ENCODE results near the gene LRCOL1.

DNA sequence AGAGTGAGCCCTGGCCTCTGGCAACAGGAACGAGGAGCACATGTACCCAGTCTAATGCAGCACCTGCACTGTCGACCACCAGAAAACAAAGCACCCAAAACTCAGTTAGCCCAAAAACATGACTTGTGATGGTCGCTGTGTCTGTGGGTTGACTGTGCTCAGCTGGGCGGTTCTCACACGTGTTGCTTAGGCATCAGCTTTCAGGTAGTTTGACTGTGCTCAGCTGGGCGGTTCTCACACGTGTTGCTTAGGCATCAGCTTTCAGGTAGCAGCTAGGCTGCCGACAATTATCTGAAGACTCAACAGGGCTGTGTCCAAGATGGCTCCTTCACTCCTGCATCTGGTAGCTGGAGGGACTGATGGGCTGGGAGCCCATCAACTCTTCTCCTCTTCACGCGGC lies 1.2 kb upstream of the LRCOL1 start:
- TF ChIP-seq, protein P1, sequence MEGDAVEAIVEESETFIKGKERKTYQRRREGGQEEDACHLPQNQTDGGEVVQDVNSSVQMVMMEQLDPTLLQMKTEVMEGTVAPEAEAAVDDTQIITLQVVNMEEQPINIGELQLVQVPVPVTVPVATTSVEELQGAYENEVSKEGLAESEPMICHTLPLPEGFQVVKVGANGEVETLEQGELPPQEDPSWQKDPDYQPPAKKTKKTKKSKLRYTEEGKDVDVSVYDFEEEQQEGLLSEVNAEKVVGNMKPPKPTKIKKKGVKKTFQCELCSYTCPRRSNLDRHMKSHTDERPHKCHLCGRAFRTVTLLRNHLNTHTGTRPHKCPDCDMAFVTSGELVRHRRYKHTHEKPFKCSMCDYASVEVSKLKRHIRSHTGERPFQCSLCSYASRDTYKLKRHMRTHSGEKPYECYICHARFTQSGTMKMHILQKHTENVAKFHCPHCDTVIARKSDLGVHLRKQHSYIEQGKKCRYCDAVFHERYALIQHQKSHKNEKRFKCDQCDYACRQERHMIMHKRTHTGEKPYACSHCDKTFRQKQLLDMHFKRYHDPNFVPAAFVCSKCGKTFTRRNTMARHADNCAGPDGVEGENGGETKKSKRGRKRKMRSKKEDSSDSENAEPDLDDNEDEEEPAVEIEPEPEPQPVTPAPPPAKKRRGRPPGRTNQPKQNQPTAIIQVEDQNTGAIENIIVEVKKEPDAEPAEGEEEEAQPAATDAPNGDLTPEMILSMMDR (IDR thresholded peaks at IDR 0.05) = no peak
- TF ChIP-seq POLR2A (IDR thresholded peaks at IDR 0.05) = no peak
